C4-2B (cell line): Measurements from ENCODE around the gene TRAF1.

Source experiments
- ZFX ChIP-seq: fragments of 450-650 bp; IDR thresholded peaks from 2 replicates; pipeline ENCODE4 v1.6.1; 2017
- TF ChIP-seq, protein P1 (sequence below): fragments of 450-650 bp; conservative IDR thresholded peaks from 2 replicates; pipeline ENCODE4 v1.5.1; 2017; ENCODE audit warnings: mild to moderate bottlenecking

GRCh38 chr9:120910643-120911042 is 16.0 kb downstream of the TRAF1 start:
- TF ChIP-seq, protein P1, sequence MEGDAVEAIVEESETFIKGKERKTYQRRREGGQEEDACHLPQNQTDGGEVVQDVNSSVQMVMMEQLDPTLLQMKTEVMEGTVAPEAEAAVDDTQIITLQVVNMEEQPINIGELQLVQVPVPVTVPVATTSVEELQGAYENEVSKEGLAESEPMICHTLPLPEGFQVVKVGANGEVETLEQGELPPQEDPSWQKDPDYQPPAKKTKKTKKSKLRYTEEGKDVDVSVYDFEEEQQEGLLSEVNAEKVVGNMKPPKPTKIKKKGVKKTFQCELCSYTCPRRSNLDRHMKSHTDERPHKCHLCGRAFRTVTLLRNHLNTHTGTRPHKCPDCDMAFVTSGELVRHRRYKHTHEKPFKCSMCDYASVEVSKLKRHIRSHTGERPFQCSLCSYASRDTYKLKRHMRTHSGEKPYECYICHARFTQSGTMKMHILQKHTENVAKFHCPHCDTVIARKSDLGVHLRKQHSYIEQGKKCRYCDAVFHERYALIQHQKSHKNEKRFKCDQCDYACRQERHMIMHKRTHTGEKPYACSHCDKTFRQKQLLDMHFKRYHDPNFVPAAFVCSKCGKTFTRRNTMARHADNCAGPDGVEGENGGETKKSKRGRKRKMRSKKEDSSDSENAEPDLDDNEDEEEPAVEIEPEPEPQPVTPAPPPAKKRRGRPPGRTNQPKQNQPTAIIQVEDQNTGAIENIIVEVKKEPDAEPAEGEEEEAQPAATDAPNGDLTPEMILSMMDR = no peak
- no peak for TF ChIP-seq ZFX
